CD4-positive, alpha-beta T cell (primary cell): ENCODE results near the gene HCST. TPM values are rescaled to one million over a fixed set of nuclear protein-coding genes. Genes with fewer than 3 reads are reported as not detected.

Source experiments
- ATAC-seq: fragments of 200-7000 bp; cut with Tn5 transposase; one replicate; pipeline ENCODE4 v1.10.0; 2022; ENCODE audit warnings: mild to moderate bottlenecking; ENCODE audit not compliant: poor library complexity
- CTCF ChIA-PET: fragments of 350-600 bp; sonication (Branson Sonifier 250); formaldehyde crosslinking; loops from one replicate; lab custom pipeline; 2021; ENCODE audit warnings: antibody characterized with exemption, inconsistent platforms; lab: Charles Lee
- POLR2A ChIA-PET: fragments of 350-600 bp; sonication (Branson Sonifier 250); formaldehyde crosslinking; loops from one replicate; lab custom pipeline; 2021; ENCODE audit warnings: antibody characterized with exemption, inconsistent platforms; lab: Charles Lee
- DNase-seq, 14 experiments: peaks; one replicate each; pipeline ENCODE4 v3.0.0-alpha.2; 2013 to 2020; ENCODE audit warnings: mixed read lengths in 2 of 14
- H3K27ac ChIP-seq, 2 donors: one replicate each; pipeline versions ENCODE4 v1.5.1 to v1.7.0; 2013; ENCODE audit warnings: low read length in 2 of 2, low read depth in 1 of 2, mild to moderate bottlenecking in 1 of 2
- H3K27me3 ChIP-seq, 2 experiments: 1 replicate in 1 of 2; 2 replicates in 1 of 2; pipeline versions ENCODE4 v1.6.1 to v1.7.0; 2013; ENCODE audit warnings: low read length in 2 of 2, control low read depth in 1 of 2, mild to moderate bottlenecking in 1 of 2, moderate library complexity in 1 of 2; ENCODE audit not compliant: insufficient read depth in 2 of 2, control insufficient read depth in 1 of 2
- H3K36me3 ChIP-seq: one replicate; pipeline ENCODE4 v1.6.1; 2013; ENCODE audit warnings: low read length, control low read depth; ENCODE audit not compliant: insufficient read depth
- H3K4me1 ChIP-seq: one replicate; pipeline ENCODE4 v1.6.1; 2013; ENCODE audit warnings: low read length, control low read depth; ENCODE audit not compliant: insufficient read depth
- H3K4me3 ChIP-seq: one replicate; pipeline ENCODE4 v1.5.1; 2013; ENCODE audit warnings: mild to moderate bottlenecking, low read length, moderate library complexity
- H3K9me3 ChIP-seq, 2 experiments: 1 replicate in 1 of 2; 2 replicates in 1 of 2; pipeline versions ENCODE4 v1.6.1 to v1.7.0; 2013; ENCODE audit warnings: low read length in 2 of 2, mild to moderate bottlenecking in 2 of 2, control low read depth in 1 of 2, moderate library complexity in 1 of 2; ENCODE audit not compliant: control insufficient read depth in 1 of 2, insufficient read depth in 1 of 2
- H3K27ac Mint-ChIP-seq: one replicate; pipeline ENCODE4 v1.8.0; 2020; ENCODE audit warnings: mixed read lengths
- H3K27me3 Mint-ChIP-seq: one replicate; pipeline ENCODE4 v1.8.0; 2021; ENCODE audit warnings: mixed read lengths
- H3K36me3 Mint-ChIP-seq: one replicate; pipeline ENCODE4 v1.8.0; 2021; ENCODE audit warnings: low read depth, mixed read lengths
- H3K4me1 Mint-ChIP-seq: one replicate; pipeline ENCODE4 v1.8.0; 2021; ENCODE audit warnings: low read depth, mixed read lengths
- H3K4me3 Mint-ChIP-seq: one replicate; pipeline ENCODE4 v1.8.0; 2020; ENCODE audit warnings: mild to moderate bottlenecking, mixed read lengths
- H3K9me3 Mint-ChIP-seq: one replicate; pipeline ENCODE4 v1.8.0; 2020; ENCODE audit warnings: mixed read lengths
- CTCF ChIP-seq: fragments of 200-600 bp; IDR thresholded peaks from one replicate; pipeline ENCODE4 v1.8.0; 2022; ENCODE audit warnings: antibody characterized with exemption, mild to moderate bottlenecking
- intact Hi-C, 2 experiments: fragments of 100-400 bp; cut with DNase I in 1 of 2; cut with micrococcal nuclease in 1 of 2; formaldehyde crosslinking; loops; one replicate each; pipeline versions ENCODE4 v1.15.1 to v1.9.0; 2023 to 2025; cut with DNase I, micrococcal nuclease
- total RNA-seq, 174 experiments: library from RNA in 2 of 174; stranded (reverse) in 2 of 174; gene quantifications; one replicate each; pipeline ENCODE4 v1.2.3 and lab custom pipeline; 2021 to 2026

HCST gene
- total RNA-seq, 2 experiments from 2014 or later, result 72.4 to 78.6 TPM

GRCh38 chr19:35938282-35939224 is 36.2 kb downstream of the HCST start:
- POLR2A ChIA-PET, result interaction anchor here (1.6 kb wide), 1 partner anchor 20 kb away, joined by 5 read pairs; no protein-coding TSS in a partner anchor
- peak overlapping the region; percentile 74 for H3K4me3 ChIP-seq
- peaks cover 39% of the 10 kb centered on the region for H3K4me1 Mint-ChIP-seq

GRCh38 chr19:35939307-35940077 is 37.2 kb downstream of the HCST start:
- CTCF ChIA-PET, result no interaction called here

More at GRCh38 chr19:35938282-35939224, 36.2 kb downstream of the HCST start:
- H3K27me3 Mint-ChIP-seq, result no peaks in the 10 kb centered on the region
- peaks cover 14% of the 10 kb centered on the region for H3K36me3 ChIP-seq
- H3K4me1 ChIP-seq, result peaks cover 39% of the 10 kb centered on the region
- CTCF ChIA-PET, result interaction anchor here (1.6 kb wide), 1 partner anchor 56 kb away, joined by 3 read pairs; no protein-coding TSS in a partner anchor
- peaks cover 33% of the 10 kb centered on the region for H3K36me3 Mint-ChIP-seq
- no peak for ATAC-seq
- H3K27me3 ChIP-seq, result no peaks in the 10 kb centered on the region
- H3K9me3 Mint-ChIP-seq, result no peaks in the 10 kb centered on the region
- no peak for DNase-seq
- intact Hi-C loops, result loop anchor here in 1 of 2 experiments (10.0 kb wide), 1 partner anchor 164 kb away; the partner anchor contains the start of gene ARHGAP33
- peak overlapping the region; percentile 9 for H3K27ac Mint-ChIP-seq
- no peak overlapping the region for H3K27ac ChIP-seq
- no peak for TF ChIP-seq CTCF
- H3K9me3 ChIP-seq, result no peaks in the 10 kb centered on the region
- H3K4me3 Mint-ChIP-seq, result peak overlapping the region; percentile 90

More at GRCh38 chr19:35939307-35940077, 37.2 kb downstream of the HCST start:
- Mint-ChIP-seq H3K27me3 (no peaks in the 10 kb centered on the region), H3K4me1 (peaks cover 39% of the 10 kb centered on the region), H3K9me3 (no peaks in the 10 kb centered on the region), H3K27ac (no peak overlapping the region), H3K36me3 (peaks cover 41% of the 10 kb centered on the region), H3K4me3 (no peak overlapping the region)
- no peak overlapping the region for H3K27ac ChIP-seq
- no peaks in the 10 kb centered on the region for H3K27me3 ChIP-seq
- peaks cover 14% of the 10 kb centered on the region for H3K36me3 ChIP-seq
- no peak for TF ChIP-seq CTCF
- intact Hi-C loops, result loop anchor here in 1 of 2 experiments (10.0 kb wide), 1 partner anchor 165 kb away; the partner anchor contains the start of gene ARHGAP33
- H3K4me1 ChIP-seq, result peaks cover 39% of the 10 kb centered on the region
- no peaks in the 10 kb centered on the region for H3K9me3 ChIP-seq
- POLR2A ChIA-PET, result no interaction called here
- ATAC-seq (no peak), DNase-seq (no peak)
- no peak overlapping the region for H3K4me3 ChIP-seq
